Psoas muscle (tissue), 8 donors: Measurements from ENCODE around the gene SMPD1. TPM values are rescaled to one million over a fixed set of nuclear protein-coding genes. Genes with fewer than 3 reads are reported as not detected.

ENCODE experiments used
- ATAC-seq, 4 donors: fragments of 200-7000 bp; cut with Tn5 transposase; one replicate each; pipeline ENCODE4 v1.9.1; 2020; ENCODE audit warnings: moderate library complexity in 3 of 4, mild to moderate bottlenecking in 2 of 4
- DNase-seq, 2 donors: peaks; one replicate each; pipeline ENCODE4 v3.0.0-alpha.2; 2020
- H3K27ac ChIP-seq: fragments of 200-600 bp; one replicate; pipeline ENCODE4 v1.8.0; 2022
- H3K27me3 ChIP-seq, 3 donors: fragments of 200-600 bp in 1 of 3; one replicate each; pipeline versions ENCODE4 v1.6.1 to v1.8.0; 2013 to 2022; ENCODE audit warnings: low read length in 2 of 3, mild to moderate bottlenecking in 2 of 3, moderate library complexity in 1 of 3; ENCODE audit not compliant: insufficient read depth in 3 of 3
- H3K36me3 ChIP-seq, 2 donors: fragments of 200-600 bp in 1 of 2; one replicate each; pipeline versions ENCODE4 v1.6.1 to v1.8.0; 2013 to 2022; ENCODE audit warnings: low read depth in 1 of 2, mild to moderate bottlenecking in 1 of 2, moderate library complexity in 1 of 2; ENCODE audit not compliant: insufficient read depth in 1 of 2
- H3K4me1 ChIP-seq: fragments of 200-600 bp; one replicate; pipeline ENCODE4 v1.8.0; 2022
- H3K4me3 ChIP-seq: fragments of 200-600 bp; one replicate; pipeline ENCODE4 v1.8.0; 2022; ENCODE audit warnings: mild to moderate bottlenecking
- H3K9me3 ChIP-seq: fragments of 200-600 bp; one replicate; pipeline ENCODE4 v1.8.0; 2022
- WGBS, 3 donors: extraction: QIAGEN DNeasy Blood & Tissue Kit; methylation state at CpG; one replicate each; pipeline versions ENCODE4 v1.1.6 to v1.1.7; 2013; 5-methylcytosine and 5-hydroxymethylcytosine counted together
- intact Hi-C, 2 donors: fragments of 100-400 bp; cut with DNase I; formaldehyde crosslinking; loops; one replicate each; pipeline versions ENCODE4 v1.11.0 to v1.14.2; 2022
- polyA plus RNA-seq, 3 donors: library from polyadenylated mRNA; stranded (reverse); fragments of 200-250 nt; gene quantifications; one replicate each; pipeline ENCODE4 v1.2.3, GENCODE V29; 2013
- total RNA-seq, 4 donors: library from RNA; stranded (reverse); fragmentation: NEBNext Ultra II Directional in 2 of 4; extraction: Animal tissue kit (Norgen Biotek cat#: 25700) in 2 of 4; gene quantifications; one replicate each; pipeline versions ENCODE4 v1.2.1 to v1.2.4, GENCODE V29; 2021 to 2023
- TF ChIP-seq, protein P1 (sequence below): fragments of 200-600 bp; IDR thresholded peaks from one replicate; pipeline ENCODE4 v1.8.0; 2022; ENCODE audit warnings: antibody characterized with exemption
- donor health status: healthy with polysubstance abuse.
- donor health status: DM: no; HTN: no; CAD: no; lungs with moderate emphysema.
- donor health status: Bipolar disorder and iron deficiency.
- donor health status: healthy.
- donor health status: DM: yes; HTN: yes; CAD: no.
- donor health status: DM: no; HTN: no; CAD: no.
- donor health status: DM: no; HTN: no; CAD: no.
- donor health status: DM: yes; HTN: yes; CAD: no.

The SMPD1 gene
- total and polyA plus RNA-seq, 7 donors = 32.7 to 57.4 (median 37.9) TPM

DNA sequence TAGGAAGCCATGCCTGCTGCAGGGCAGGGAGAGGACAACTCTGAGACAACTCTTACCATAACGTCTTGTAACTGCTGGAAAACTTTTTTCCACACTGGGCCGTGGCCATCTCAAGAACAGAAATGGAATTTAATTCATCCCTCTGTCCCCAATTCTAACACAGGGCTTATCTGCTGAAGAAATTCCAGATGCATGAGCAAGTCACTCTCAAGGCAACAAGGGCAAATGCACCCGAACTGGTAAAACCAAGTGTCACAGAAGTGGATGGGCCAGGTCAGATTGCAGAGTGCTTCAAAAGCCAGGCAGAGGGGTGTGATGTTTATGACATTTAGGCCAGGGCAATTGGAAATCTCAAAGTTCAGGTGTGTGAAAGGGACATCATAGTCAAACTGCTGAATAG, 7.4 kb downstream of the SMPD1 start:
- 66 to 81% (median 74%) methylated on average over 3 of the region's 3 CpGs for WGBS, 3 donors
- intact Hi-C loops = loop anchor here in 1 of 2 donors (10.0 kb wide), 1 partner anchor 207 kb away; the partner anchor contains the start of genes ILK and RRP8
- Histone ChIP-seq H3K27ac (no peak overlapping the region), H3K27me3 (no peaks in the 10 kb centered on the region), H3K4me3 (no peak overlapping the region), H3K9me3 (no peaks in the 10 kb centered on the region), H3K4me1 (no peaks in the 10 kb centered on the region), H3K36me3 (peaks cover 3 to 79% of the 10 kb centered on the region in 2 donors)
- TF ChIP-seq, protein P1, sequence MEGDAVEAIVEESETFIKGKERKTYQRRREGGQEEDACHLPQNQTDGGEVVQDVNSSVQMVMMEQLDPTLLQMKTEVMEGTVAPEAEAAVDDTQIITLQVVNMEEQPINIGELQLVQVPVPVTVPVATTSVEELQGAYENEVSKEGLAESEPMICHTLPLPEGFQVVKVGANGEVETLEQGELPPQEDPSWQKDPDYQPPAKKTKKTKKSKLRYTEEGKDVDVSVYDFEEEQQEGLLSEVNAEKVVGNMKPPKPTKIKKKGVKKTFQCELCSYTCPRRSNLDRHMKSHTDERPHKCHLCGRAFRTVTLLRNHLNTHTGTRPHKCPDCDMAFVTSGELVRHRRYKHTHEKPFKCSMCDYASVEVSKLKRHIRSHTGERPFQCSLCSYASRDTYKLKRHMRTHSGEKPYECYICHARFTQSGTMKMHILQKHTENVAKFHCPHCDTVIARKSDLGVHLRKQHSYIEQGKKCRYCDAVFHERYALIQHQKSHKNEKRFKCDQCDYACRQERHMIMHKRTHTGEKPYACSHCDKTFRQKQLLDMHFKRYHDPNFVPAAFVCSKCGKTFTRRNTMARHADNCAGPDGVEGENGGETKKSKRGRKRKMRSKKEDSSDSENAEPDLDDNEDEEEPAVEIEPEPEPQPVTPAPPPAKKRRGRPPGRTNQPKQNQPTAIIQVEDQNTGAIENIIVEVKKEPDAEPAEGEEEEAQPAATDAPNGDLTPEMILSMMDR = no peak
- ATAC-seq (no peak), DNase-seq (no peak)

DNA sequence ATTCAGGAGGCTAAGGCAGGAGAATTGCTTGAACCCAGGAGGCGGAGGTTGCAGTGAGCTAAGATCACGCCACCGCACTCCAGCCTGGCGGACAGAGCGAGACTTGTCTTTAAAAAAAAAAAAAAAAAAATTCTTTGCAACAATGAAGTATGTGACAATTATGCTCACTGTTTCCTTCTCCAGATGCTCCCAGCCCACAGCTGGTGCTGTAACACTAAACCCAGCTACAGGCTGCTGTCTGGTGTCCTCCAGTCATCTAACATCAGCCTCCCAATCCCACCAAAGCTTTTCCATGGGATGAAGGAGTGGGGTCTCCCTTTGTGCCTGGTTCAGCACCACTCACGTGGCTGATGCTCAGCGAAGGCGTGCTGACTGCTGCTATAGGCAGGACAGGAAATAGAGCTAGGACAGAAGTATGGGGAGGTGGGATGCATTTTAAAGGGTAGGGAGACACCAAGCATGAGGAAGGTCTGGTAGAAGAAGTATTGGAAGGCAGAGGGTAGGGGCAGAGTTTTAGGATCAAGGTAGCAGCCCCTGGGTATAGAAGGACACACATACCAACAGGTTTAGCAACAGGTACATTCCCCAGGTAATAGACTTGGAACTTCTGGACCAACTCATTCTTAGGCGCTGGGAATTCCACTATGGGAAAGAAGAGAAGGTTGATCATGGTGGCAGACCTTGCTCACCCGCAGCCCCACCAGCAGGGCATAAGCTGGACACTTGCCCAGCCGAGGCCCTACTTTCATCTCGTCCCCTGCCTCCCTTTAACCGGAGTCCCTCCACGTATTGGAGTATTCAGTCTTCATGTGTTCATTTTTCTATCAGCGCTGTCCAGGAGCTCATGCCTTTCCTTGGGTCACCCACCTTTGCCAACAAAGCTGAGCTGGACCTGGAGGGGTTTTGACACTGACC, 10.4 kb downstream of the SMPD1 start:
- 92 to 95% (median 93%) methylated on average over 15 of the region's 15 CpGs for WGBS, 3 donors
- Histone ChIP-seq H3K27ac (no peak overlapping the region), H3K36me3 (peaks cover 0 to 60% of the 10 kb centered on the region in 2 donors), H3K4me3 (no peak overlapping the region), H3K4me1 (no peaks in the 10 kb centered on the region), H3K9me3 (no peaks in the 10 kb centered on the region), H3K27me3 (no peaks in the 10 kb centered on the region)
- intact Hi-C loops = no loop called here
- DNase-seq (no peak), ATAC-seq (no peak)
- TF ChIP-seq, protein P1 = no peak

DNA sequence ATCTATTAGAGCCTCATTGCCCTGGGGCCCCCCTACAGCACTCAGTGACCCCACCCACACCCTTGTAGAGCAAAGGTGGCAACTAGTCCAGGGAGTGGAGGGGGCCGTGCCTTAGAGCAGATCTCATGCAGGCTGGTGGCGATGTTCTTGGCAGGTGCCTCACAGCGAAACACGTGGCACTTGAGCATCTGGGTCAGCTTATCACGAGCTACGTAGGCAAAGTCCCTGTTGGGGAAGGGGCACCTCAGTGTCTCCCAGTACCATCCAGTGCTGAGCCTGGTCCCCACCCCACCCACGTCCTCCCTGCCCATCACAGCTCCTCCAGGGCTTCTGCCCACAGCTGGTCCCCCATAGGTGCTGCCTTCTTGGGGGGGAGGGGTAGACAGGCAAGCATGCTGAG, 11.2 kb downstream of the SMPD1 start:
- 90 to 96% (median 92%) methylated on average over 7 of the region's 7 CpGs for WGBS, 3 donors
- DNase-seq (no peak), ATAC-seq (no peak)
- Histone ChIP-seq H3K27me3 (no peaks in the 10 kb centered on the region), H3K27ac (no peak overlapping the region), H3K36me3 (peaks cover 0 to 60% of the 10 kb centered on the region in 2 donors), H3K4me1 (no peaks in the 10 kb centered on the region), H3K9me3 (no peaks in the 10 kb centered on the region), H3K4me3 (no peak overlapping the region)
- intact Hi-C loops = no loop called here
- TF ChIP-seq, protein P1 = no peak

DNA sequence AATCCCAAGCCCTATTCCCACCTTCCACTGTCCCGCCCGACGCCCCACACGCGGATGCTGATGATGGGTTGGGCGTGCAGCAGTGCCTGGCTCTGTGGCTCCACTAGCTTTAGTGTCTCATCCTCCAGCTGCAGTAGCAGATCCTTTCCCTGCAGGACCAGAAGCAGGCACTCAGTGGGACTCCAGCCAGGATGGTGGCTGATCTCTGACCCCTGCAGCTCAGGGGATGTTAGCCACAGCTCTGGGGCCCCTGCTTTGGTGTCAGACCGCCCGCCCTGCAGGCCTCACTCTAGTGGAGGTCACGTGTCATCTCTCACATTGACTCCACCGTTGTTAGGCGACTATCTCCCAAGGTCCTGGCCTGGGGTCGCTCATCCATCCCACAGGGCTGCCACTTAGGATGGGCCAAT, 11.8 kb downstream of the SMPD1 start:
- 89 to 93% (median 89%) methylated on average over 12 of the region's 12 CpGs for WGBS, 3 donors
- no peak overlapping the region for H3K4me3 ChIP-seq
- H3K4me1 ChIP-seq = no peaks in the 10 kb centered on the region
- intact Hi-C loops = no loop called here
- TF ChIP-seq, protein P1 = no peak
- no peaks in the 10 kb centered on the region for H3K27me3 ChIP-seq
- H3K9me3 ChIP-seq = no peaks in the 10 kb centered on the region
- ATAC-seq (no peak), DNase-seq (no peak)
- peaks cover 0 to 58% of the 10 kb centered on the region in 2 donors for H3K36me3 ChIP-seq
- H3K27ac ChIP-seq = no peak overlapping the region
